K562 (cell line): Measurements from ENCODE around the gene MGRN1. TPM values are rescaled to one million over a fixed set of nuclear protein-coding genes. Genes with fewer than 3 reads are reported as not detected.

Experiments used
- ATAC-seq: fragments of 200-7000 bp; cut with Tn5 transposase; 3 replicates; pipeline ENCODE4 v1.9.1; 2020; ENCODE audit warnings: moderate library complexity
- BruUV-seq: library from RNA; stranded (reverse); fragments of 400-500 nt; replicated peaks from 2 replicates; lab custom pipeline; 2021; lab: Mats Ljungman, UMichigan
- CTCF ChIA-PET: fragments of 300-600 bp; formaldehyde crosslinking; extraction: SDS; loops from one replicate; lab custom pipeline; 2021; ENCODE audit warnings: low intra/inter-chr PET ratio; lab: Yijun Ruan, JAX
- POLR2A ChIA-PET: fragments of 300-600, 350-650 bp; sonication (Branson Sonifier 250); formaldehyde crosslinking; extraction: SDS; loops from one replicate; lab custom pipeline; 2021; ENCODE audit warnings: antibody characterized with exemption, inconsistent platforms; lab: Yijun Ruan, JAX
- DNase-seq, 4 experiments: peaks; one replicate each; pipeline versions ENCODE4 v3.0.0 to v3.0.0-alpha.2; 2011 to 2018; ENCODE audit warnings: low spot score in 3 of 4, mixed read lengths in 3 of 4; ENCODE audit errors: extremely low read depth in 1 of 4
- FAIRE-seq: peaks from 2 replicates; lab custom pipeline; 2011; peaks lifted over from hg19 to GRCh38; lab: Jason Lieb, UNC
- H2AFZ ChIP-seq: 2 replicates; pipeline ENCODE4 v1.6.0; 2011; ENCODE audit warnings: low read depth, low read length, control low read depth, inconsistent platforms
- H3K27ac ChIP-seq: fragments of 200-600 bp; 3 replicates; pipeline ENCODE4 v1.8.0; 2011; ENCODE audit warnings: low read depth, mild to moderate bottlenecking, control low read depth, inconsistent platforms, low read length, moderate library complexity, mixed read lengths; ENCODE audit errors: extremely low read depth
- H3K27me3 ChIP-seq, 2 experiments: fragments of 300-600 bp in 1 of 2; 2 replicates in 1 of 2; 3 replicates in 1 of 2; pipeline versions ENCODE4 v1.6.0 to v1.8.0; 2011; ENCODE audit warnings: inconsistent platforms in 2 of 2, low read length in 2 of 2, mild to moderate bottlenecking in 1 of 2, mixed read lengths in 1 of 2, moderate library complexity in 1 of 2; ENCODE audit not compliant: control insufficient read depth in 2 of 2, insufficient read depth in 2 of 2
- H3K36me3 ChIP-seq: fragments of 300-600 bp; 3 replicates; pipeline ENCODE4 v1.8.0; 2011; ENCODE audit warnings: mild to moderate bottlenecking, low read length, inconsistent platforms; ENCODE audit not compliant: control insufficient read depth, insufficient read depth
- H3K4me1 ChIP-seq, 2 experiments: fragments of 200-600 bp in 1 of 2; replicated peaks in 1 of 2; 2 replicates in 1 of 2; 3 replicates in 1 of 2; pipeline versions ENCODE4 v1.5.1 to v1.8.0; 2011; ENCODE audit warnings: inconsistent platforms in 2 of 2, low read length in 2 of 2, mild to moderate bottlenecking in 1 of 2, mixed read lengths in 1 of 2, moderate library complexity in 1 of 2; ENCODE audit not compliant: control insufficient read depth in 2 of 2, insufficient read depth in 2 of 2
- H3K4me2 ChIP-seq: 2 replicates; pipeline ENCODE4 v1.6.1; 2011; ENCODE audit warnings: low read length, control low read depth, inconsistent platforms, mixed read lengths; ENCODE audit not compliant: insufficient read depth
- H3K4me3 ChIP-seq: fragments of 200-600 bp; sonication (generic), shearing (Covaris generic); 2 replicates; pipeline ENCODE4 v1.5.1; 2016; ENCODE audit warnings: control low read depth, inconsistent platforms
- H3K79me2 ChIP-seq: fragments of 200-600 bp; 3 replicates; pipeline ENCODE4 v1.8.0; 2011; ENCODE audit warnings: low read length, inconsistent platforms; ENCODE audit not compliant: control insufficient read depth, insufficient read depth
- H3K9ac ChIP-seq, 2 experiments: 2 replicates each; pipeline versions ENCODE4 v1.6.0 to v1.6.1; 2011; ENCODE audit warnings: low read depth in 2 of 2, low read length in 2 of 2, control low read depth in 1 of 2, inconsistent platforms in 1 of 2, mild to moderate bottlenecking in 1 of 2, mixed read lengths in 1 of 2; ENCODE audit not compliant: insufficient read depth in 1 of 2
- H3K9me1 ChIP-seq: one replicate; pipeline ENCODE4 v1.6.0; 2011; ENCODE audit warnings: inconsistent platforms, mild to moderate bottlenecking, low read length, moderate library complexity; ENCODE audit not compliant: control insufficient read depth, insufficient read depth
- H3K9me3 ChIP-seq: replicated peaks from 2 replicates; pipeline ENCODE4 v1.5.1; 2011; ENCODE audit warnings: low read depth, low read length, inconsistent platforms; ENCODE audit not compliant: control insufficient read depth, insufficient read depth
- H4K20me1 ChIP-seq: replicated peaks from 2 replicates; pipeline ENCODE4 v1.6.1; 2011; ENCODE audit warnings: low read length, inconsistent platforms, mixed read lengths; ENCODE audit not compliant: control insufficient read depth, insufficient read depth
- BRD4 ChIP-seq: fragments of 200-600 bp; sonication (generic); IDR thresholded peaks from 2 replicates; pipeline ENCODE4 v1.6.1; 2017; ENCODE audit warnings: inconsistent platforms
- CBFB ChIP-seq: sonication (generic); formaldehyde crosslinking; IDR thresholded peaks from 2 replicates; pipeline ENCODE4 v1.4.0; 2020; ENCODE audit warnings: mild to moderate bottlenecking, missing genetic modification reagents
- DACH1 ChIP-seq: fragments of 450-650 bp; IDR thresholded peaks from 2 replicates; pipeline ENCODE4 v1.6.1; 2018; ENCODE audit not compliant: partially characterized antibody
- MCM3 ChIP-seq: fragments of 450-650 bp; IDR thresholded peaks from 2 replicates; pipeline ENCODE4 v1.6.1; 2016
- RAD21 ChIP-seq, 2 experiments: fragments of 250-450 bp in 1 of 2; fragments of 450-650 bp in 1 of 2; sonication (Bioruptor Pico) in 1 of 2; formaldehyde crosslinking in 1 of 2; IDR thresholded peaks in 1 of 2; conservative IDR thresholded peaks in 1 of 2; 2 replicates each; pipeline versions ENCODE4 v1.4.0 to v1.8.0; 2020 to 2022; ENCODE audit warnings: mild to moderate bottlenecking in 2 of 2, moderate library complexity in 1 of 2
- SUPT5H ChIP-seq: fragments of 450-650 bp; IDR thresholded peaks from 2 replicates; pipeline ENCODE4 v1.6.1; 2016
- ZNF766 ChIP-seq: fragments of 200-800 bp; sonication (Bioruptor generic); conservative IDR thresholded peaks from 2 replicates; pipeline ENCODE4 v1.6.1; 2016; ENCODE audit warnings: missing genetic modification characterization, missing compliant biosample characterization
- ZSCAN29 ChIP-seq: fragments of 450-650 bp; IDR thresholded peaks from 2 replicates; pipeline ENCODE4 v1.6.1; 2017
- WGBS: fragments of 100-300 bp; shearing (Covaris generic); methylation state at CpG from one replicate; pipeline ENCODE4 v1.1.6; 2016; ENCODE audit warnings: low coverage, mixed read lengths; ENCODE audit not compliant: insufficient coverage; ENCODE audit errors: missing lambda C conversion rate; 5-methylcytosine and 5-hydroxymethylcytosine counted together
- in situ Hi-C: fragments of 300-500 bp; cut with MboI; formaldehyde crosslinking; loops from 4 replicates; pipeline ENCODE4 v1.15.0; 2018; ENCODE audit warnings: inconsistent platforms, mixed read lengths
- intact Hi-C: fragments of 100-400 bp; cut with micrococcal nuclease; formaldehyde crosslinking; loops from 2 replicates; pipeline ENCODE4 v1.14.2; 2022
- polyA plus RNA-seq, 8 experiments: library from polyadenylated mRNA; depleted of rRNA in 4 of 8; stranded (reverse) in 5 of 8; unstranded in 3 of 8; fragments of >200 nt; fragmentation: Nextera tagmentation in 2 of 8; fragmentation: Illumina TruSeq in 1 of 8; extraction: Ambion mirVana in 2 of 8; extraction: Trizol in 1 of 8; gene quantifications; 2 replicates each; pipeline versions ENCODE4 v1.2.1 to v1.2.3, GENCODE V29; 2011 to 2014; ENCODE audit warnings: inconsistent platforms in 1 of 8, missing spikeins in 1 of 8
- total RNA-seq, 7 experiments: library from RNA; depleted of rRNA in 6 of 7; stranded (reverse); fragments of >200 nt in 6 of 7; fragmentation: Illumina TruSeq in 2 of 7; extraction: Trizol in 2 of 7; gene quantifications; 2 replicates each; pipeline versions ENCODE4 v1.2.1 to v1.2.3, GENCODE V29; 2011 to 2021; ENCODE audit warnings: low replicate concordance in 1 of 7
- TF ChIP-seq, protein P1 (sequence below): sonication (generic); formaldehyde crosslinking; IDR thresholded peaks from 2 replicates; pipeline ENCODE4 v1.8.1; 2023; ENCODE audit warnings: mild to moderate bottlenecking, missing genetic modification reagents
- TF ChIP-seq, protein P2 (sequence below), 3 experiments: fragments of 200-800 bp in 1 of 3; sonication (Bioruptor generic) in 1 of 3; sonication (generic) in 1 of 3; formaldehyde crosslinking in 1 of 3; IDR thresholded peaks; 2 replicates each; pipeline versions ENCODE4 v1.6.1 to v1.8.0; 2016 to 2022; ENCODE audit warnings: mild to moderate bottlenecking in 2 of 3, missing compliant biosample characterization in 2 of 3, missing genetic modification characterization in 2 of 3, missing genetic modification reagents in 1 of 3
- TF ChIP-seq, protein P3 (sequence below): sonication (generic); formaldehyde crosslinking; IDR thresholded peaks from 2 replicates; pipeline ENCODE4 v1.8.0; 2022; ENCODE audit warnings: mild to moderate bottlenecking, missing genetic modification reagents

The MGRN1 gene
- total and polyA plus RNA-seq, 9 of the 15 experiments (the other 6 are each of a cell fraction or from before 2014, with no cell fraction given) = 0.15 to 37.9 (median 6.0) TPM

DNA sequence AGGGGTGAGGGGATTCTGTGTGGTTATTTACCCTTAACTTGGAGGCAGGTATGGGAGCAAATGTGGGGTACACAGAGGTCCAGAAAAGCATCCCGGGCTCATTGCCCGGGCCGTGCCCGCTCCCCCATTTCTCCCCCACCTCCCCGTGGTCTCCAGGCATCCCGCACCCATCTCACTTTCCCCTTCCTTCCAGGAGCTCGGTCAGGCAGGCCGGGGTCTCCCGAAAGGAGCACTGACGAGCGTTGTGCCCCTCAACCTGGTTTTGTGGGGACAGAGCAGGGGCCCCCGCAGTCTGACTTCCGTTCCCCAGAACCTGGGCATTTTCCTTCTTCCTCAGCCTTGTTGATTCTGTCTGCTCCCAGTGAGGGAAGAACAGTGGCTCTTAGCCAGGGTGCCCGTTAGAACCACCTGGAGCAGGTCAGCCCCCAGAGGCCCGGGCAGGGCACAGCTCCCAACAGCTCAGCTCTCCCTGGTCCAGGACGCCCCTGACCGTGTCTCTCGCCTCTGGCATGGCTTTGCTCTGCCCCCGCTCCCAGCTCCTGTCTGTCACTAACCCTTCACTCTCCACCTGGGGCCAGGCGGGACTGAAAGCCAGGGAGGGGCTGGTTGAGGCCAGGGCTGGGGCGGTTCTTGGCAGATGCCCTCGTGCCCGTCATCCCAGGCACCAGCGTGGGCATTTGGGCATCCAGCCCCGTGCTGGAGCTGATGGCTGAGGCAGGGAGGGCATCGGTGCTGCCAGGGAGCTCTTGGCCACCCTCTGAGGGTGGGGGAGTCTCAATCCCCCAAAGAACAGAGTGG is 56.2 kb downstream of the MGRN1 start:
- 0 out of 4 replicates have a peak overlapping the region, but pooled peaks of 1 of the 2 experiments have one; percentile 35 for H3K9ac ChIP-seq
- ATAC-seq = no peak
- no peaks in the 10 kb centered on the region for H3K9me3 ChIP-seq
- H3K4me3 ChIP-seq = no peak overlapping the region
- intact Hi-C loops (no loop called here), in situ Hi-C loops (no loop called here)
- H3K9me1 ChIP-seq = no peaks in the 10 kb centered on the region
- H3K27me3 ChIP-seq = no peaks in the 10 kb centered on the region
- H3K4me1 ChIP-seq = peaks cover 0 to 63% of the 10 kb centered on the region in 2 experiments; a peak in 2 of 5 replicates
- DNase-seq = no peak
- H3K27ac ChIP-seq = no peak overlapping the region
- peaks cover 51% of the 10 kb centered on the region; the same call in 2 of the 3 replicates for H3K36me3 ChIP-seq
- BruUV-seq = no TSS peak
- CTCF ChIA-PET = no interaction called here
- H2AFZ ChIP-seq = no peak overlapping the region
- POLR2A ChIA-PET = interaction anchor here (1.1 kb wide), 2 partner anchors 9 to 42 kb away, joined by 3 to 4 read pairs; no protein-coding TSS in a partner anchor
- WGBS = 85% methylated on average over 23 of the region's 26 CpGs
- no peaks in the 10 kb centered on the region for H3K79me2 ChIP-seq
- no peak for FAIRE-seq
- no peaks in the 10 kb centered on the region for H4K20me1 ChIP-seq
- H3K4me2 ChIP-seq = no peak overlapping the region
- TF ChIP-seq DACH1 (no peak), SUPT5H (no peak), MCM3 (no peak), ZSCAN29 (no peak), CBFB (CRISPR knock-in tag) (no peak), ZNF766 (no peak), BRD4 (no peak), RAD21 (CRISPR knock-in tag; conservative IDR thresholded peaks at IDR 0.05 in 1 of 2, IDR thresholded peaks at IDR 0.05 in 1 of 2) (no peak)
- TF ChIP-seq, protein P1, sequence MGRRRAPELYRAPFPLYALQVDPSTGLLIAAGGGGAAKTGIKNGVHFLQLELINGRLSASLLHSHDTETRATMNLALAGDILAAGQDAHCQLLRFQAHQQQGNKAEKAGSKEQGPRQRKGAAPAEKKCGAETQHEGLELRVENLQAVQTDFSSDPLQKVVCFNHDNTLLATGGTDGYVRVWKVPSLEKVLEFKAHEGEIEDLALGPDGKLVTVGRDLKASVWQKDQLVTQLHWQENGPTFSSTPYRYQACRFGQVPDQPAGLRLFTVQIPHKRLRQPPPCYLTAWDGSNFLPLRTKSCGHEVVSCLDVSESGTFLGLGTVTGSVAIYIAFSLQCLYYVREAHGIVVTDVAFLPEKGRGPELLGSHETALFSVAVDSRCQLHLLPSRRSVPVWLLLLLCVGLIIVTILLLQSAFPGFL (CRISPR knock-in tag) = no peak
- TF ChIP-seq, protein P2, sequence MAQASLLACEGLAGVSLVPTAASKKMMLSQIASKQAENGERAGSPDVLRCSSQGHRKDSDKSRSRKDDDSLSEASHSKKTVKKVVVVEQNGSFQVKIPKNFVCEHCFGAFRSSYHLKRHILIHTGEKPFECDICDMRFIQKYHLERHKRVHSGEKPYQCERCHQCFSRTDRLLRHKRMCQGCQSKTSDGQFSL (CRISPR knock-in tag; IDR thresholded peaks at IDR 0.05) = no peak
- TF ChIP-seq, protein P2 (tag; IDR thresholded peaks at IDR 0.05) = no peak
- TF ChIP-seq, protein P3, sequence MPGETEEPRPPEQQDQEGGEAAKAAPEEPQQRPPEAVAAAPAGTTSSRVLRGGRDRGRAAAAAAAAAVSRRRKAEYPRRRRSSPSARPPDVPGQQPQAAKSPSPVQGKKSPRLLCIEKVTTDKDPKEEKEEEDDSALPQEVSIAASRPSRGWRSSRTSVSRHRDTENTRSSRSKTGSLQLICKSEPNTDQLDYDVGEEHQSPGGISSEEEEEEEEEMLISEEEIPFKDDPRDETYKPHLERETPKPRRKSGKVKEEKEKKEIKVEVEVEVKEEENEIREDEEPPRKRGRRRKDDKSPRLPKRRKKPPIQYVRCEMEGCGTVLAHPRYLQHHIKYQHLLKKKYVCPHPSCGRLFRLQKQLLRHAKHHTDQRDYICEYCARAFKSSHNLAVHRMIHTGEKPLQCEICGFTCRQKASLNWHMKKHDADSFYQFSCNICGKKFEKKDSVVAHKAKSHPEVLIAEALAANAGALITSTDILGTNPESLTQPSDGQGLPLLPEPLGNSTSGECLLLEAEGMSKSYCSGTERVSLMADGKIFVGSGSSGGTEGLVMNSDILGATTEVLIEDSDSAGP (CRISPR knock-in tag) = no peak
